ENCODE data around the gene FOSL1. TPM values are rescaled to one million over a fixed set of nuclear protein-coding genes. Genes with fewer than 3 reads are reported as not detected.

Gene FOSL1
- total and polyA plus RNA-seq, 2 donors (not counting 1 experiment from before 2014, with no cell fraction given), result 2.3 TPM; not detected in 1

- Histone ChIP-seq H3K79me2 (ENCODE audit: control insufficient read depth, insufficient read depth, low read length) (no peaks in the 10 kb centered on the region), H2AFZ (ENCODE audit: insufficient read depth, low read depth, low read length, poor library complexity, severe bottlenecking) (no peak overlapping the region), H3K4me1 (ENCODE audit: control insufficient read depth in 2 of 2, insufficient read depth in 2 of 2, low read length in 2 of 2) (peaks cover 20 to 22% of the 10 kb centered on the region in 2 donors), H3K4me3 (ENCODE audit: control extremely low read depth in 1 of 5, extremely low read depth in 1 of 5, insufficient read depth in 1 of 5, low read depth in 2 of 5, low read length in 4 of 5) (no peak overlapping the region), H3K9me3 (ENCODE audit: control extremely low read depth in 1 of 3, control insufficient read depth in 2 of 3, insufficient read depth in 1 of 3, low read length in 2 of 3) (no peaks in the 10 kb centered on the region), H3K9ac (ENCODE audit: low read length) (no peak overlapping the region), H3K27me3 (replicated peaks in 1 of 4; ENCODE audit: control extremely low read depth in 1 of 4, control insufficient read depth in 3 of 4, insufficient read depth in 4 of 4, low read length in 3 of 4) (no peaks in the 10 kb centered on the region), H3K4me2 (replicated peaks; ENCODE audit: low read depth, low read length, poor library complexity, severe bottlenecking) (no peak overlapping the region), H4K20me1 (ENCODE audit: control insufficient read depth, insufficient read depth, low read length, poor library complexity, severe bottlenecking) (no peaks in the 10 kb centered on the region), H3K27ac (ENCODE audit: low read length in 2 of 2) (no peak overlapping the region), H3K36me3 (replicated peaks in 1 of 2; ENCODE audit: control extremely low read depth in 1 of 2, control insufficient read depth in 1 of 2, extremely low read depth in 1 of 2, insufficient read depth in 2 of 2, low read length in 1 of 2) (no peaks in the 10 kb centered on the region)
- Mint-ChIP-seq H3K4me3 (no peak overlapping the region), H3K27me3 (no peaks in the 10 kb centered on the region), H3K9me3 (ENCODE audit: insufficient read depth) (no peaks in the 10 kb centered on the region), H3K27ac (no peak overlapping the region), H3K4me1 (peaks cover 18% of the 10 kb centered on the region)
- POLR2A ChIA-PET, result interaction anchor here (0.7 kb wide), 1 partner anchor 42 kb away, joined by 3 read pairs; the partner anchor contains the start of gene CCDC85B
- no peak for ATAC-seq (ENCODE audit: low read depth)
- CTCF ChIA-PET, result interaction anchor here (0.8 to 1.5 kb wide), 4 partner anchors 9 to 48 kb away, joined by 3 to 6 read pairs (median 4); partner anchors contain the start of gene CCDC85B
- 84% methylated on average over 12 of the region's 13 CpGs for WGBS (ENCODE audit: insufficient coverage)
- intact Hi-C loops (cut with micrococcal nuclease), result no loop called here
- TF ChIP-seq, protein P1, sequence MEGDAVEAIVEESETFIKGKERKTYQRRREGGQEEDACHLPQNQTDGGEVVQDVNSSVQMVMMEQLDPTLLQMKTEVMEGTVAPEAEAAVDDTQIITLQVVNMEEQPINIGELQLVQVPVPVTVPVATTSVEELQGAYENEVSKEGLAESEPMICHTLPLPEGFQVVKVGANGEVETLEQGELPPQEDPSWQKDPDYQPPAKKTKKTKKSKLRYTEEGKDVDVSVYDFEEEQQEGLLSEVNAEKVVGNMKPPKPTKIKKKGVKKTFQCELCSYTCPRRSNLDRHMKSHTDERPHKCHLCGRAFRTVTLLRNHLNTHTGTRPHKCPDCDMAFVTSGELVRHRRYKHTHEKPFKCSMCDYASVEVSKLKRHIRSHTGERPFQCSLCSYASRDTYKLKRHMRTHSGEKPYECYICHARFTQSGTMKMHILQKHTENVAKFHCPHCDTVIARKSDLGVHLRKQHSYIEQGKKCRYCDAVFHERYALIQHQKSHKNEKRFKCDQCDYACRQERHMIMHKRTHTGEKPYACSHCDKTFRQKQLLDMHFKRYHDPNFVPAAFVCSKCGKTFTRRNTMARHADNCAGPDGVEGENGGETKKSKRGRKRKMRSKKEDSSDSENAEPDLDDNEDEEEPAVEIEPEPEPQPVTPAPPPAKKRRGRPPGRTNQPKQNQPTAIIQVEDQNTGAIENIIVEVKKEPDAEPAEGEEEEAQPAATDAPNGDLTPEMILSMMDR (IDR thresholded peaks at IDR 0.05), result no peak
- no peak for TF ChIP-seq EZH2 (IDR thresholded peaks at IDR 0.05; ENCODE audit: borderline replicate concordance, insufficient read depth, low read depth, low read length, poor library complexity, severe bottlenecking)
- DNase-seq, result no peak
Observed at GRCh38 chr11:65931773-65932557, 31.8 kb upstream of the FOSL1 start.

DNA sequence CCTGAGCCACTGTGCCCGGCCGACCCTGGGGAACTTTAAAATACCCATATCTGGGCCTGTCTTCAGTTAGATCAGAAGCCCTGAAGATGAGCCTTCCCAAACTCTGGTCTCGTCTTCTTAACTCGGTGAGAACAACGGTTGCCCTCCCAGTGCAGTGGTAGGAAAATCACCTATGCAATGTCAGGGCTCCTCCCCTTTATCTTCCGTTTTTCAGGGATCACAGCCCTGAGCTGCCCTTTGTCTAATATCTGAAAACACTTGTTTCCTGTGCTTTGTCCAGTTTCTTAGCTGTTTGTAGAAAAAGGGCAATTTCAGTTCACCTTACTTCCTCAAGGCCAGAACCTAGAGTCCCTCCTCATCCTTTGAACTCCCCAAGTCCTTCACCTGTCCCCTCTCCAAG is 28.5 kb upstream of the FOSL1 start:
- WGBS (ENCODE audit: insufficient coverage), result 49% methylated on average over 4 of the region's 6 CpGs
- peak overlapping the region; percentile 84 for H3K4me2 ChIP-seq (replicated peaks; ENCODE audit: low read depth, low read length, poor library complexity, severe bottlenecking)
- peak overlapping the region; percentile 98 for H3K27ac Mint-ChIP-seq
- no peak overlapping the region for H3K9ac ChIP-seq (ENCODE audit: low read length)
- ChIA-PET POLR2A (interaction anchor here (1.2 to 1.8 kb wide), 5 partner anchors 32 to 217 kb away, joined by 3 to 9 read pairs (median 5); partner anchors contain the start of genes CCDC85B, FIBP, KAT5 and SART1), CTCF (interaction anchor here (0.8 to 3.1 kb wide), 6 partner anchors 32 to 93 kb away, joined by 4 to 18 read pairs (median 4); partner anchors contain the start of genes CCDC85B and FIBP)
- no peak for TF ChIP-seq EZH2 (IDR thresholded peaks at IDR 0.05; ENCODE audit: borderline replicate concordance, insufficient read depth, low read depth, low read length, poor library complexity, severe bottlenecking)
- TF ChIP-seq, protein P1 (IDR thresholded peaks at IDR 0.05), result no peak
- no peaks in the 10 kb centered on the region for H3K9me3 ChIP-seq (ENCODE audit: control extremely low read depth in 1 of 3, control insufficient read depth in 2 of 3, insufficient read depth in 1 of 3, low read length in 2 of 3)
- H3K27ac ChIP-seq (ENCODE audit: low read length in 2 of 2), result peak overlapping the region; percentile 40 to 79
- H3K4me1 ChIP-seq (ENCODE audit: control insufficient read depth in 2 of 2, insufficient read depth in 2 of 2, low read length in 2 of 2), result peaks cover 20 to 22% of the 10 kb centered on the region in 2 donors
- no peaks in the 10 kb centered on the region for H4K20me1 ChIP-seq (ENCODE audit: control insufficient read depth, insufficient read depth, low read length, poor library complexity, severe bottlenecking)
- no peaks in the 10 kb centered on the region for H3K36me3 ChIP-seq (replicated peaks in 1 of 2; ENCODE audit: control extremely low read depth in 1 of 2, control insufficient read depth in 1 of 2, extremely low read depth in 1 of 2, insufficient read depth in 2 of 2, low read length in 1 of 2)
- intact Hi-C loops (cut with micrococcal nuclease), result loop anchor here (1.0 to 2.0 kb wide), 3 partner anchors 9 to 38 kb away; partner anchors contain the start of genes C11orf68, CCDC85B, DRAP1 and SART1
- H3K79me2 ChIP-seq (ENCODE audit: control insufficient read depth, insufficient read depth, low read length), result no peaks in the 10 kb centered on the region
- peaks cover 18% of the 10 kb centered on the region for H3K4me1 Mint-ChIP-seq
- H3K27me3 Mint-ChIP-seq, result no peaks in the 10 kb centered on the region
- no peaks in the 10 kb centered on the region for H3K27me3 ChIP-seq (replicated peaks in 1 of 4; ENCODE audit: control extremely low read depth in 1 of 4, control insufficient read depth in 3 of 4, insufficient read depth in 4 of 4, low read length in 3 of 4)
- H3K9me3 Mint-ChIP-seq (ENCODE audit: insufficient read depth), result no peaks in the 10 kb centered on the region
- DNase-seq (no peak), ATAC-seq (ENCODE audit: low read depth) (no peak)
- peak overlapping the region in 2 of 5 experiments; percentile 11 to 67 for H3K4me3 ChIP-seq (ENCODE audit: control extremely low read depth in 1 of 5, extremely low read depth in 1 of 5, insufficient read depth in 1 of 5, low read depth in 2 of 5, low read length in 4 of 5)
- H2AFZ ChIP-seq (ENCODE audit: insufficient read depth, low read depth, low read length, poor library complexity, severe bottlenecking), result peak overlapping the region; percentile 89
- H3K4me3 Mint-ChIP-seq, result peak overlapping the region; percentile 52
